K562 (cell line): ENCODE measurements around the gene CHIC2. TPM values are rescaled to one million over a fixed set of nuclear protein-coding genes. Genes with fewer than 3 reads are reported as not detected.

Experiments
- CEBPB ChIP-seq: fragments of 450-650 bp; IDR thresholded peaks from 2 replicates; pipeline ENCODE4 v1.6.1; 2016; ENCODE audit warnings: missing genetic modification characterization, missing compliant biosample characterization
- ZBTB12 ChIP-seq: fragments of 250-450 bp; sonication (Bioruptor Pico); IDR thresholded peaks from 2 replicates; pipeline ENCODE4 v1.4.0; 2020
- ZBTB43 ChIP-seq: sonication (generic); formaldehyde crosslinking; IDR thresholded peaks from 2 replicates; pipeline ENCODE4 v1.8.0; 2023; ENCODE audit warnings: mild to moderate bottlenecking, missing genetic modification reagents
- ZBTB49 ChIP-seq: sonication (generic); formaldehyde crosslinking; IDR thresholded peaks from 2 replicates; pipeline ENCODE4 v1.8.0; 2022; ENCODE audit warnings: missing genetic modification reagents, mild to moderate bottlenecking, borderline replicate concordance
- ZFP1 ChIP-seq: fragments of 450-650 bp; formaldehyde crosslinking; IDR thresholded peaks from 2 replicates; pipeline ENCODE4 v1.4.0; 2020; ENCODE audit warnings: mild to moderate bottlenecking, mixed read lengths
- ZNF24 ChIP-seq: fragments of 450-650 bp; IDR thresholded peaks from 2 replicates; pipeline ENCODE4 v1.6.1; 2016
- ZNF57 ChIP-seq: fragments of 450-650 bp; formaldehyde crosslinking; IDR thresholded peaks from 2 replicates; pipeline ENCODE4 v1.4.0; 2020; ENCODE audit warnings: mild to moderate bottlenecking, moderate library complexity
- polyA plus RNA-seq, 8 experiments: library from polyadenylated mRNA; depleted of rRNA in 4 of 8; stranded (reverse) in 5 of 8; unstranded in 3 of 8; fragments of >200 nt; fragmentation: Nextera tagmentation in 2 of 8; fragmentation: Illumina TruSeq in 1 of 8; extraction: Ambion mirVana in 2 of 8; extraction: Trizol in 1 of 8; gene quantifications; 2 replicates each; pipeline versions ENCODE4 v1.2.1 to v1.2.3, GENCODE V29; 2011 to 2014; ENCODE audit warnings: inconsistent platforms in 1 of 8, missing spikeins in 1 of 8
- total RNA-seq, 7 experiments: library from RNA; depleted of rRNA in 6 of 7; stranded (reverse); fragments of >200 nt in 6 of 7; fragmentation: Illumina TruSeq in 2 of 7; extraction: Trizol in 2 of 7; gene quantifications; 2 replicates each; pipeline versions ENCODE4 v1.2.1 to v1.2.3, GENCODE V29; 2011 to 2021; ENCODE audit warnings: low replicate concordance in 1 of 7

The CHIC2 gene
- total and polyA plus RNA-seq, 9 of the 15 experiments (the other 6 are each of a cell fraction or from before 2014, with no cell fraction given) = 0.89 to 25.1 (median 12.1) TPM

GRCh38 chr4:54093324-54094240, 29.2 kb upstream of the CHIC2 start (continued):
- TF ChIP-seq ZNF57 = no peak
- TF ChIP-seq ZBTB49 = no peak
- no peak for TF ChIP-seq ZBTB43 (CRISPR knock-in tag)
- no peak for TF ChIP-seq CEBPB (tag)
- TF ChIP-seq ZBTB12 (CRISPR knock-in tag) = no peak
- TF ChIP-seq ZFP1 (CRISPR knock-in tag) = no peak
- no peak for TF ChIP-seq ZNF24
